ENCODE data around the gene FANCM. TPM values are rescaled to one million over a fixed set of nuclear protein-coding genes. Genes with fewer than 3 reads are reported as not detected.

Gene FANCM
- total and polyA plus RNA-seq, 2 experiments from 2014 or later: 19.6 to 21.1 TPM

DNA sequence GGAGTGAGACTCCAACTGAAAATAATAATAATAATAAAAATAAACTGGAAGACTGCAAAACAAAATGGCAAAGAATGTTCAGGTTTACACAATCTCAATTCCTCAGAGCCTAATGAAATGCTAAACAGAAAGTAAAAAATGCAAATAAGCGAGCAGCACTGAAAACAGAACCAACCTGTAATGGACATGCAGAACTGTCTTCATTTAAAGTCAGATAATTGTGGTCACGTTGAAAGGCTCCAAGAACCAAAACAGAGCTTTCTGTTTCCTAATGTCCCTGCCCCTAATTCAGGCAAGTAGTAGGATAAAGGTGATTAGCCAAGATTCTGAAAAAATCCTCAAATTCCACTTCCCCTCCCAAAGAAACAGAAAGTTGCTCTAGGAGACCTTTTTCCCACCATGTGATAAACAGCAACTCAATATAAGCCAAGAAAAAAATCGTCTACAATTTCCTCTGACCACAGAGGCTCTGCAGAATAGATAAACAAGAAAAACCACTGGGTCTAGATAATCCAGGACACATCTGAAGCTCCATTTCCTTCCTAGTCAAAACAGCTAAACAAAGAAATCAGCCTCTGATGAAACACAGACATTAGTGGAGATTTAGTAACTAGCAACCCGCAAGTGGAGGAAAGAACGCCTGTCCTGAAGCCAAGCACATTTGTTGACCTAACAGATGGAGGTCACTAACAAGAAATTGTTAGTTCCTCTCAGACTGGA, 114.3 kb downstream of the FANCM start:
- H2AFZ ChIP-seq: no peak overlapping the region
- H3K9me2 ChIP-seq (ENCODE audit: insufficient read depth): no peaks in the 10 kb centered on the region
- peaks cover 9% of the 10 kb centered on the region for H3K27me3 Mint-ChIP-seq (ENCODE audit: insufficient read depth, low read depth, poor library complexity)
- H3F3A ChIP-seq (replicated peaks; ENCODE audit: low read depth): no peaks in the 10 kb centered on the region
- peak overlapping the region; percentile 27; the same call in 1 of the 2 replicates for H3K4me3 ChIP-seq
- no peak for TF ChIP-seq EZH2phosphoT487 (IDR thresholded peaks at IDR 0.05; ENCODE audit: unreplicated experiment)
- TF ChIP-seq POLR2AphosphoS5 (IDR thresholded peaks at IDR 0.05; ENCODE audit: low read depth): no peak
- TF ChIP-seq NANOG (IDR thresholded peaks at IDR 0.05; ENCODE audit: borderline replicate concordance): no peak
- TF ChIP-seq ZNF331 (CRISPR knock-in tag; IDR thresholded peaks at IDR 0.05; ENCODE audit: low read depth): no peak
- TF ChIP-seq CREB1 (CRISPR knock-in tag; IDR thresholded peaks at IDR 0.05; ENCODE audit: low read depth): no peak
- no peak for TF ChIP-seq EZH2 (IDR thresholded peaks at IDR 0.05; ENCODE audit: low read depth, unreplicated experiment)
- TF ChIP-seq ZNF462 (CRISPR knock-in tag; IDR thresholded peaks at IDR 0.05): no peak
- TF ChIP-seq, protein P1, sequence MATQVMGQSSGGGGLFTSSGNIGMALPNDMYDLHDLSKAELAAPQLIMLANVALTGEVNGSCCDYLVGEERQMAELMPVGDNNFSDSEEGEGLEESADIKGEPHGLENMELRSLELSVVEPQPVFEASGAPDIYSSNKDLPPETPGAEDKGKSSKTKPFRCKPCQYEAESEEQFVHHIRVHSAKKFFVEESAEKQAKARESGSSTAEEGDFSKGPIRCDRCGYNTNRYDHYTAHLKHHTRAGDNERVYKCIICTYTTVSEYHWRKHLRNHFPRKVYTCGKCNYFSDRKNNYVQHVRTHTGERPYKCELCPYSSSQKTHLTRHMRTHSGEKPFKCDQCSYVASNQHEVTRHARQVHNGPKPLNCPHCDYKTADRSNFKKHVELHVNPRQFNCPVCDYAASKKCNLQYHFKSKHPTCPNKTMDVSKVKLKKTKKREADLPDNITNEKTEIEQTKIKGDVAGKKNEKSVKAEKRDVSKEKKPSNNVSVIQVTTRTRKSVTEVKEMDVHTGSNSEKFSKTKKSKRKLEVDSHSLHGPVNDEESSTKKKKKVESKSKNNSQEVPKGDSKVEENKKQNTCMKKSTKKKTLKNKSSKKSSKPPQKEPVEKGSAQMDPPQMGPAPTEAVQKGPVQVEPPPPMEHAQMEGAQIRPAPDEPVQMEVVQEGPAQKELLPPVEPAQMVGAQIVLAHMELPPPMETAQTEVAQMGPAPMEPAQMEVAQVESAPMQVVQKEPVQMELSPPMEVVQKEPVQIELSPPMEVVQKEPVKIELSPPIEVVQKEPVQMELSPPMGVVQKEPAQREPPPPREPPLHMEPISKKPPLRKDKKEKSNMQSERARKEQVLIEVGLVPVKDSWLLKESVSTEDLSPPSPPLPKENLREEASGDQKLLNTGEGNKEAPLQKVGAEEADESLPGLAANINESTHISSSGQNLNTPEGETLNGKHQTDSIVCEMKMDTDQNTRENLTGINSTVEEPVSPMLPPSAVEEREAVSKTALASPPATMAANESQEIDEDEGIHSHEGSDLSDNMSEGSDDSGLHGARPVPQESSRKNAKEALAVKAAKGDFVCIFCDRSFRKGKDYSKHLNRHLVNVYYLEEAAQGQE (IDR thresholded peaks at IDR 0.05; ENCODE audit: unreplicated experiment): no peak
- no peak for TF ChIP-seq STAT1 (IDR thresholded peaks at IDR 0.05; ENCODE audit: unreplicated experiment)
- no peak for TF ChIP-seq ETS1 (IDR thresholded peaks at IDR 0.05)
- TF ChIP-seq JUNB (IDR thresholded peaks at IDR 0.05; ENCODE audit: unreplicated experiment): no peak
- TF ChIP-seq ZNF114 (CRISPR knock-in tag; IDR thresholded peaks at IDR 0.05): no peak
- ATAC-seq (no peak), DNase-seq (ENCODE audit: low spot score) (no peak)
- no peaks in the 10 kb centered on the region for H3K27me3 ChIP-seq (ENCODE audit: insufficient read depth)
- no peak overlapping the region for H3K27ac ChIP-seq (ENCODE audit: low read depth)
- H3K27ac Mint-ChIP-seq: no peak overlapping the region
- H3K4me3 Mint-ChIP-seq: no peak overlapping the region
- peaks cover 3% of the 10 kb centered on the region; the same call in 2 of the 3 replicates for H3K36me3 Mint-ChIP-seq (ENCODE audit: low read depth)
- H4K20me1 ChIP-seq (replicated peaks; ENCODE audit: insufficient read depth): peaks cover 47% of the 10 kb centered on the region
- H3K79me2 ChIP-seq (replicated peaks; ENCODE audit: insufficient read depth): peaks cover 79% of the 10 kb centered on the region
- H3K4me1 Mint-ChIP-seq: peaks cover 10% of the 10 kb centered on the region; the same call in 2 of the 3 replicates
- H3K4me2 ChIP-seq: peak overlapping the region; percentile 49
- 0 out of 2 replicates have a peak, but pooled peaks cover 3% of the 10 kb centered on the region for H3K36me3 ChIP-seq (ENCODE audit: insufficient read depth)
- H3K4me1 ChIP-seq (ENCODE audit: insufficient read depth): peaks cover 8% of the 10 kb centered on the region
- no peaks in the 10 kb centered on the region for H3K9me3 Mint-ChIP-seq

All from GM23338 (cell line).